Measurements from ENCODE around the gene EIF2B4. TPM values are rescaled to one million over a fixed set of nuclear protein-coding genes. Genes with fewer than 3 reads are reported as not detected.

EIF2B4 gene
- total and polyA plus RNA-seq, 8 donors: 30.7 to 61.4 (median 51.9) TPM

DNA sequence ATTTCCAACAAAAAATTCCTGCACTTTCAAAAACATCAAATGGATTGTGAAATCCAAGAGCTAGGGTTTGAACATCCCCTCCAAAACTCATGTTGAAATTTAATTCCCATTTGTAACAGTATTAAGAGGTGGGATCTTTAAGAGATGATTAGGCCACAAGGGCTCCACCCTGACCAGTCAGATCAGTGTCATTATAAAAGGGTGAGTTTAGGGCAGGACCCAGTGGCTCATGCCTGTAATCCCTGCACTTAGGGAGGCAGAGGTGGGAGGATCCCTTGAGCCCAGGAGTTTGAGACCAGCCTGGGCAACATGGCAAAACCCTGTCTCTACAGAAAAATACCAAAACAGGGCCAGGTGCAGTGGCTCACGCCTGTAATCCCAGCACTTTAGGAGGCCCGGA is 22.5 kb downstream of the EIF2B4 start:
- intact Hi-C loops (cut with DNase I): no loop called here
- Histone ChIP-seq H3K4me3 (no peak overlapping the region), H3K36me3 (peaks cover 0 to 21% of the 10 kb centered on the region in 2 donors), H3K27ac (no peak overlapping the region), H3K4me1 (no peaks in the 10 kb centered on the region), H3K9me3 (no peaks in the 10 kb centered on the region), H3K27me3 (no peaks in the 10 kb centered on the region)
- ATAC-seq (no peak), DNase-seq (no peak)
- TF ChIP-seq, protein P1, sequence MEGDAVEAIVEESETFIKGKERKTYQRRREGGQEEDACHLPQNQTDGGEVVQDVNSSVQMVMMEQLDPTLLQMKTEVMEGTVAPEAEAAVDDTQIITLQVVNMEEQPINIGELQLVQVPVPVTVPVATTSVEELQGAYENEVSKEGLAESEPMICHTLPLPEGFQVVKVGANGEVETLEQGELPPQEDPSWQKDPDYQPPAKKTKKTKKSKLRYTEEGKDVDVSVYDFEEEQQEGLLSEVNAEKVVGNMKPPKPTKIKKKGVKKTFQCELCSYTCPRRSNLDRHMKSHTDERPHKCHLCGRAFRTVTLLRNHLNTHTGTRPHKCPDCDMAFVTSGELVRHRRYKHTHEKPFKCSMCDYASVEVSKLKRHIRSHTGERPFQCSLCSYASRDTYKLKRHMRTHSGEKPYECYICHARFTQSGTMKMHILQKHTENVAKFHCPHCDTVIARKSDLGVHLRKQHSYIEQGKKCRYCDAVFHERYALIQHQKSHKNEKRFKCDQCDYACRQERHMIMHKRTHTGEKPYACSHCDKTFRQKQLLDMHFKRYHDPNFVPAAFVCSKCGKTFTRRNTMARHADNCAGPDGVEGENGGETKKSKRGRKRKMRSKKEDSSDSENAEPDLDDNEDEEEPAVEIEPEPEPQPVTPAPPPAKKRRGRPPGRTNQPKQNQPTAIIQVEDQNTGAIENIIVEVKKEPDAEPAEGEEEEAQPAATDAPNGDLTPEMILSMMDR (IDR thresholded peaks at IDR 0.05): no peak

DNA sequence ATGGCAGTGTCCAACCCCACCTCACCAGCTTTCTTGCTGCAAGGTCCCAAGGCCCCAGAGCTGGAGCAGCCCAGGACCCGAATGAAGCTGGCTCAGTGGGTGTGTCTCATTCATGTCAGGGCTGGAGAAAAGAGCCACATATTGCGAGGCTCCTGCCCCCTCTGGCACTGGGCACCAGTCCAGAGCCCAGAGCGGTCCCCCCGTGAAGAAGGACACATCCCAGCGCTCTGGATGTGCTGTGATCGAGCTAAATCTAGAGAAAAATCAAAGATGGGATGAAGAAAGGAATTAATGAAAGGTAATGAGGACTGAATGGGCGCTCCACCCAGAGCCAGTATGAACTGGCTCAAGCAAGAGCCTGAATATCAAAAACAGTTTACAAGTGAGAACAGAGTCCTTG is 34.0 kb downstream of the EIF2B4 start:
- peaks cover 4 to 100% of the 10 kb centered on the region in 2 donors for H3K36me3 ChIP-seq
- intact Hi-C loops (cut with DNase I): no loop called here

DNA sequence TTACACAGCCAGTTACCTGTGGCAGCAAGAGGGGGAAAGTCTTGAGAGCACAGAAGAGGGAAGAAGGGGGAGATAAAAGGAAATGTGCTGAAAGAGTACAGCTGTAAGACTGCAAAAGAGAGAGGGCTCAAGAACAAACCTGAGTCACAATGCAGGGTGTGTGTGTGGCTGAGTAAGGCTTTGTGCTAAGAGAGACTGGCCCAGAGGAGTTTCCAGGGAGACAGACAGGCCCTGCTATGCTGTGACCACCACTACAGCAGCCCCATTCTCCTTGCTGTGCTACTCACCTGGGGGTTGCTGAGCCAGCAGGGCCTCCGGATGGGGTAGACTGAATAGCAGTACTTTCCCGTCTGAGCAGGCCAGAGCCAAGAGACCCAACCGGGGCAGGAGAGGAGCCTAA is 34.8 kb downstream of the EIF2B4 start:
- H3K27me3 ChIP-seq: no peaks in the 10 kb centered on the region
- H3K36me3 ChIP-seq: peaks cover 4 to 100% of the 10 kb centered on the region in 2 donors
- TF ChIP-seq, protein P1 (IDR thresholded peaks at IDR 0.05): no peak
- H3K27ac ChIP-seq: no peak overlapping the region
- H3K4me1 ChIP-seq: no peaks in the 10 kb centered on the region
- H3K9me3 ChIP-seq: no peaks in the 10 kb centered on the region
- ATAC-seq: no peak
- H3K4me3 ChIP-seq: no peak overlapping the region
- DNase-seq: no peak
- intact Hi-C loops (cut with DNase I): no loop called here

More for the DNA sequence above, 34.0 kb downstream of the EIF2B4 start:
- ATAC-seq (no peak), DNase-seq (no peak)
- Histone ChIP-seq H3K27me3 (no peaks in the 10 kb centered on the region), H3K27ac (no peak overlapping the region), H3K4me1 (no peaks in the 10 kb centered on the region), H3K4me3 (no peak overlapping the region), H3K9me3 (no peaks in the 10 kb centered on the region)
- TF ChIP-seq, protein P1 (IDR thresholded peaks at IDR 0.05): no peak

DNA sequence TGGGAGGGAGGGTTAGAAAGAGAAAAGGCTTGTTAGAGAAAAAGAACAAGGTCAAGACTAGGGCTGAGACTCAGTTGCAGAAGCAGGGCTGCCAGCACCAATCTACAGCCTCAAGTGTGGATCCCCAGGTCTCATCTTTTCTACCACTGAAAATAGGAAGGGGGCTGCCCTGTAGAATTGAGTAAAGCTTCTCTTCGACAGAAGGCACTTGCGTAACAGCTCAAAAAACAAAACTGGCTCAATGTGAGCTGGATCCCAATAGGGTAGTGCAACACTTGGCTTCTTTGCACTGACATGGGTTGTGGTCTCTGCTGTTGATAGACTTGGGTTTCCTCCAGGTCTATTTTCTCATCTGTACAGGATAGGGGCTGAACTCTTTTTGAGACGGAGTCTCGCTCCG is 45.4 kb downstream of the EIF2B4 start:
- Histone ChIP-seq H3K4me1 (peaks cover 14 to 33% of the 10 kb centered on the region in 2 donors), H3K36me3 (peaks cover 0 to 40% of the 10 kb centered on the region in 2 donors), H3K27me3 (no peaks in the 10 kb centered on the region), H3K4me3 (no peak overlapping the region), H3K9me3 (no peaks in the 10 kb centered on the region), H3K27ac (no peak overlapping the region)
- ATAC-seq: no peak
- intact Hi-C loops (cut with DNase I): no loop called here
- DNase-seq: no peak
- TF ChIP-seq, protein P1 (IDR thresholded peaks at IDR 0.05): no peak

DNA sequence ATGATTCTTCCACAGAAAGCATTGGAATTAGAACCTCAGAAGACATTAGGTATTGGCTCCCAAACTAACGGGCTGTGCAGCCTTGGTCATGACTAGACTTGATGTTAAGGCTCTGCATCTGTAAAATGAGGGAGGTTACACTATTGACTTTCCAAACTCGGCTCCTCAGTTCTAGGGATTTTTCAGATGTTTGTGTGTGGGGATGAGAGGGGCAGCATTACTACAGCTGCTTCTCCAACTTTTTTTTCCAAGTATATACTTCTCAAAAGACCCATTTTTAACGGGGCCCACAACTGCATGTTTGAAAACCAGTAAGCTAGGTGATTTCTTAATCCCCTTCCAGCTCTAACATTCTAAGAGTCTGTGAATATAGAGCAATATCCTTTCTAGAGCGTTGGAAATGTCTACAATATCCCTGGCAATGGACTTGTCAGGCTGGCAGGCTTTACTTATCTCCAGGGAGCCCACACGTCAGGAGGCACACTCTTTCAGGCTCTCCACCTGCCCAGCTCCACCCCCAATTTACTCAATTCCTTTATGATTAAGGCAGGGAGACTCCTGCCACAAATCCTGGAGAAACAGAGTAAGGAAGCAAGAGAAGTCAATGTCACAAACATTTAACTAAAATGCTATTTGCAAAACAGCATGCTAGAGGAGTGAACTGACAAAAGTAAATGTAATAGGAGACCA is 46.4 kb downstream of the EIF2B4 start:
- H3K4me3 ChIP-seq: peak overlapping the region; percentile 62 to 81
- intact Hi-C loops (cut with DNase I): no loop called here
- TF ChIP-seq, protein P1 (IDR thresholded peaks at IDR 0.05): no peak
- H3K9me3 ChIP-seq: no peaks in the 10 kb centered on the region
- peak overlapping the region; percentile 89 to 94 for H3K27ac ChIP-seq
- DNase-seq (peak in 2 of 4 donors; percentile 24 to 26), ATAC-seq (peak; percentile 45)
- no peaks in the 10 kb centered on the region for H3K27me3 ChIP-seq
- peaks cover 14 to 33% of the 10 kb centered on the region in 2 donors for H3K4me1 ChIP-seq
- peaks cover 0 to 30% of the 10 kb centered on the region in 2 donors for H3K36me3 ChIP-seq

All from left lung (tissue), 10 donors.